HG02759 (cell line): Measurements from ENCODE around the gene AP2A2.

Source experiments
- ATAC-seq: cut with Tn5 transposase; IDR thresholded peaks from one replicate; pipeline ENCODE4 v1.9.1; 2021; ENCODE audit warnings: mild to moderate bottlenecking, moderate library complexity; ENCODE audit not compliant: unreplicated experiment

Gene AP2A2

DNA sequence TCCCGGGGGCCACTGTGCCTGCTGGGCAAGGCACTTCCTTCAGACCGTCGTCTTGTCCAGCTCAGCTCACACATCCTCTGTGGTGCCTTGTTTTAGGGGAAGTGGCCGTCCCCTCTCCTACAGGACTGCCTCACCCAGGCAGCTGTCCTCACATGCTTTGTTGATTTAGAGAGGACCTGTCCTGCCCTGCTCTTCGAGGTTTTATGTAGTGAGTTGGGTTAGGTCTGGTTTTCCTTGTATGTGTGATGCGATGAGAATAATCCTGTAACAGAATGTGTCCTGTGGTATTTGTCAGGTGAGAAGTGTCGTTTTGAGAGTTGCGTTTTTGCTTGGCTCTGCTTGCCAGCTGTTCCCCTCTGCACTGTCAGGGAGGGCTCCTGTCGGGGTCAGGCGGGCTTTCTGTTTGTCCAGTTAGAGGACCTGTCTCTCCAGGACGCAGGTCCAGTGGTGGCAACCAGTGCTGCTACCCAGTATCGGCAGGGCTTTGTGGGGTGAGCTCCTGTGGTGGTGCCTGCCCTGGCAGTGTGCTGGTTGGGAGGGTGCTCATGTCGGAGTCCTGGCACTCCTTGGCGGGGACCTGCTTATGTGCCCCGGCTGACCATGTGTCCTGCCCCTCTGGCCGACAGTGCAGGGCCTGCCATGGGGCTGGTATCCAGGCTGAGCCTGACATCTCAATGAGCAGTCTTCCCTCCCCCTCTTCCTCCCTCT lies 69.5 kb downstream of the AP2A2 start:
- ATAC-seq = no peak

DNA sequence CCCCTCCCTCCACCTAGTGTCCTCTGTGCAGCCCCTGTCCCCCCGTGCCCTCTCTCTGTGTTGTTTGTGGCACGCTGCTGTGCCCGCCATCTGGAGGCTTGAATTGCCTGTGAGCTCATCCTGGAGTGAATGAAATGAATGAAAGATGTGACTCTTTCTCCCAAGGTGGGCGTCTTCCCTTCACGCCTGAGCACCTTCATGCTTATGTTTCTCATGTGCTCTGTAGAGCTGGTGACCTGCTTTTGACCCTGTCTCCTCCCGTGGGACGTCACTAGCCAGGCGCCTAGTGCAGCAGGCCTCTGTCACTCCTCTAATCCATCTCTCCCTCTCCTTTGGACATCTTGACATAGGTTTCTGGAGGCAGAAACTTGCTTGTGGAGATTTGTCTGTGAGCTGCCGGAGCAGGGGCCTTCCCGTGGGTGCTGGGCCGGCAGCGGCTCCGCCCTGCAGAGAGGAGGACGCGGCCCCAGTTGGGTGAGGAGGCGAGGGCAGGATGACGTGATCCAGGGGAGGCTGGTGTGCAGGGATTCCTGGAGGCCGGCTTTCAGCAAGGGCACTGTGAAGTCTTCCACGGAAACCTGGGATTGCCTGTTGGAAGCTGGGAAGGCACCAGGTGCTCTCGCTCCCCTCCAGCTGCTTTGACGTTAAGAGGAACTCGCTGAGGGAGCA lies 70.2 kb downstream of the AP2A2 start:
- peak; percentile 74 for ATAC-seq

- no peak for ATAC-seq
Measured at GRCh38 chr11:996681-997080, 71.0 kb downstream of the AP2A2 start.

- no peak for ATAC-seq
Measured at GRCh38 chr11:997907-998306, 72.2 kb downstream of the AP2A2 start.

DNA sequence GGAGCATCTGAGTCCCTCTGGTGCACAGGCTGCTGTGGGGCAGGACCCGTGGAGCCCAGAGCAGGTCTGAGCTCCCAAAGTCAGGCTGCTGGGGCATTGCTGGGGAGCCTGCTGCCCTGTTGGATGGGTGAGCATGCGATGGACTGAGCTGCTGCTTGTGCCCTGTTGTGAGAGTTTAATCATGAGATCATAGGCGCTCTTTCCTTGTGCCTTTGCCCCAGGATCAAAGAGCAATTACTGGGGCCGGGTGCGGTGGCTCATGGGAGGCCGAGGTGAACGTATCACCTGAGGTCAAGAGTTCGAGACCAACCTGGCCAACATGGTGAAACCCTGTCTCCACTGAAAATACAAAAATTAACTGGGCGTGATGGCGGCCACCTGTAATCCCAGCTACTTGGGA lies 73.3 kb downstream of the AP2A2 start:
- no peak for ATAC-seq

DNA sequence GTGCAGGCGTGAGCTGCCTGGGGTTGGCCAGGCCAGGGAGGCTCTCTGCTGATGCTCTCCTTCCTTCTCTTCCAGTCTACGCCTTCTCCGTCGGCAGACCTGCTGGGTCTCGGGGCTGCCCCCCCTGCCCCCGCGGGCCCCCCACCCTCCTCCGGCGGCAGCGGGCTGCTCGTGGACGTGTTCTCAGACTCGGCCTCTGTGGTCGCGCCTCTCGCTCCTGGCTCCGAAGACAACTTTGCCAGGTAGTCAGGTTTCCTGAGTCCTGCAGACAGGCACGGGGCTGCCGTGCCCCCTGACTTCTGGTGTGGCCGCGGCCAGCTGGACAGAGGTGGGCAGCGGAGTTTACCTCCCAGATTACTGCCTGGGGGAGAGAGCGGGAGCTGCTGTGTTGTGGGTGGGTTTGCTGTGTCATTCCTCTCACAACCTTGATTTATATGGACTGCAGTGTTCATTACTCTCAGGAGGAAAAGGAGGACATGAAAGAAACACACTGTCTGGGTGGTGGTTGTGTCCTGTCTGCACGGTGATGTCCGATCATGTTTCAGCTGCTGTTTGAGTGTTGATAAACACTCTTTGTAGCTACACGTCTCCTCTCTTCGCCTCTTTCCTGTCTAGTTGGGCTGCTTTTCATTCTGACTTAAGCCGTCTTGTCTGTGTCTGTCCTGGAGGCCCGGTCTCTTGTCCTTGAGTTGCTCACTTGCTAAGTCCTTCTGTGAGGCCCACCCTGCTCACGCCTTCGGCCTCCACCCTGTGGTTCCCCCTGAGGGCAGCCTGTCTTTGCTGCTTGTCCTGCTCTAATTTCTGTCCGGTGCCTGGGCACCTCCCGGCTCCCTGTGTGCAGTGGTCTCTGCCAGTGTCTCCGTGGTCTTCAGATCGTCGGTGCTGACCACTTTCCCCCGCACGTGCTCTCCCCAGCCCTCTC lies 74.9 kb downstream of the AP2A2 start:
- no peak for ATAC-seq

GRCh38 chr11:1001617-1002405 lies 76.1 kb downstream of the AP2A2 start:
- no peak for ATAC-seq

DNA sequence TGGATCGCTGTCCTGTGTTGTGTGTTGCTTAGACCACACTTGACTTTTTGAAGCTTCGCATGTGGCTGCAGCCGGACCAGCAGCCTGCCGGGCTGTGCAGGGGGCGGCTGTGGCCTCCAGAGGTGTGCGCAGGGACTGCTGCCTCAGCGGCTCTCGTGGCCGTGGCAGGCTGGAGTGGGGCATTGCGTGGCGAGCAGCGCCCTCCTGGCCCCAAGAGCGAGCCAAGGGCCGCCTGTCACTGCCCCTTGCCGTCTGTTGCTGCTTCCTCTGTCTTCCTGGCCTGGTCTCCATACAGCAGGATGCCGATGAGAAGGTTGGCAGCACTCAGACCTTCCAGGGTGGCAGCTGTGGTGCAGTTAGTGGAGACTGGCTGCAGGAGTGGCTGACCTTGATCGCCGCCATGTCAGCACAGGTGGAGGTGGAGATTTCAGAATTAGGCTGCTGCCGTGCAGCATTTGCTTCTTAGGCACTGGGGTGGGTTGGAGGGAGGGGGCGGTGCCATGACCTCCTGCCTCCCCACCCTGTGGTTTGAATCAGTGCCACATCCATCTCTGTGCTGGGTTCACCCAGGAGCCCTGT lies 76.8 kb downstream of the AP2A2 start:
- ATAC-seq = no peak

DNA sequence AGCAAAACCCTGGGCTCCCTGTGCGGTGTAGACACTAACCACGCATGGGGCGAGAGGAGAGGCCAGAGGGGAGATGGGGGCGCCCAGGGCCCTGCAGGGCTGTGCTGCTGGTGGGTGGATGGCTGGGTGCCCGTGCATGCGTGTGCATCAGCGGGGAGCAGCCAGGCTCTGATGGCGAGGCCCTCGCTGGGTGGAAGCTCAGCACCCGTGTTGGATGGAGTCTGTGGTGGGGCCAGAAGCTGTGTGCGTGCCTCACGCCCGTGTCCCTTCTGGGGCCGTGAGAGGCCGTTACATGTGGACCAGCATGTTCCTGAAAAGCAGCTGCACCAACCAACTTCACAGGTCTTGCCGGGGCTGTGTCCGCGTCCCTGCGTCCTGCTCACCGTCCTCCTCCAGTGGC lies 77.5 kb downstream of the AP2A2 start:
- no peak for ATAC-seq

GRCh38 chr11:1005928-1006327 lies 80.3 kb downstream of the AP2A2 start:
- no peak for ATAC-seq

GRCh38 chr11:1006762-1007161 lies 81.1 kb downstream of the AP2A2 start:
- no peak for ATAC-seq

DNA sequence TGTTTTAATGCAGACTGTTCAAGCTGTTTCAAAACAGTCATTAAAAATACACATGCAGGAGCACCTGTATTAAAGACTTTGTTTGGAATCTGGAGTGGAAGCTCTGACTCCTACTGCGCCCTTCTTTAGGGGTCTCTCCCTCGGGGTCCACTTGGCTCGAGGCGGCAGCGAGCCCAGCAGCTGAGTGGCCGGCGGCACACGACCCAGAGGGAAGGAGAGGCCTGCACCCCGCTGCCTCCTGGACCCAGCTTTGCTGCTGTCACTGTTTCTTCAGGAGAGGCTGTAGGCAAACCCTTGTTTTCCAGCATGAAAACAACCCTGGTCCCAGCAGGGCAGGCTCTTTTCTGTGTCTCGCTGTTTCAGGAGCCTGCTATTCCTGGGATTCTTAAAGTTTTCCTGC lies 81.6 kb downstream of the AP2A2 start:
- no peak for ATAC-seq

DNA sequence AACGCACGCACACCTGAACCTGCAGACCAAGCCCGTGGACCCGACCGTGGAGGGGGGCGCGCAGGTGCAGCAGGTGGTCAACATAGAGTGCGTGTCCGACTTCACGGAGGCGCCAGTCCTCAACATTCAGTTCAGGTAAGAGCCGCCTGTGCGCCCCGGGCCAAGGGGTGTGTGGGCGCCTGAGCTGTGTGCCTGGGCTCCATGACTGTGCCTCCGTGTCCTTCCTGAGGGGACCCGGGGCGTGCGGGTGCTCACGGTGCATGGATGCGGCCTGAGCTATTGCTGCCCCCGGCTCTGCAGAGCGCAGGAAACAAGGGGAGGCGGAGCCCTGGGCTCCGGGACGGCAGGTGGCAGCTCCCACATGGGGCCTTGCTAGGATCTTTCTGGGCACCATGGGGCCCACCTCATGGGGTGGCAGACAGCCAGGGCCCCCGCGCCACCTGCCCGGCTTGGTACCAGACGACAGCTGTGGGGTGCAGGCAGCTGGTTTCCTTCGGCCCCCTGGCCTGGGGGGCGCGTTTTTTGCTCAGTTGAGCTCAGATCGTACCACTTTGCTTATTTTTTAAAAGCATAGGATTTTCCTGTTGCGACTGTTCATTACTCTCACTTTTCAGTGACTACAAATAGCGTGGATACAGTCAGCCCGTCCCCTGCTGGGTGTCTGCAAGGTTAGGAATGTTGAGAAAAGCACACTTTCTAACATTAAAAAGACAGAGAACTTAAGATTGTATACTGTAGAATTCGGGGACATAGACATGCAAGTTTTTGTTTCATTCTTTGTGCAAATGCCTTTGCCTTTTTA lies 82.5 kb downstream of the AP2A2 start:
- no peak for ATAC-seq

DNA sequence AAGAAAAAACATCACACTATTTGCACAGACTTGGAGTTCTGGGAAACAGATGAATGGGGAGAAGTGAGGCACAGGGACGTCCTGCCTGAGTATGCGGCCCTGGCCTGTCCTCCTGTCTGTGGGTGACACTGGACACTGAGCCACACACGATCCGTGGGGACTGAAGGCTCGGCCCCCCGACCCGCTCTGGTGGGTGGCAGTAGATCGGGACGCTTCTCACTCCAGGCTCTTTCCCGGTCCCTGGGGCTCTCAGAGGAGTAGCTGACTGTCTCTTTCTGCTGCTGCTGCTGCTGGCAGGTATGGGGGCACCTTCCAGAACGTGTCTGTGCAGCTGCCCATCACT lies 83.1 kb downstream of the AP2A2 start:
- no peak for ATAC-seq

DNA sequence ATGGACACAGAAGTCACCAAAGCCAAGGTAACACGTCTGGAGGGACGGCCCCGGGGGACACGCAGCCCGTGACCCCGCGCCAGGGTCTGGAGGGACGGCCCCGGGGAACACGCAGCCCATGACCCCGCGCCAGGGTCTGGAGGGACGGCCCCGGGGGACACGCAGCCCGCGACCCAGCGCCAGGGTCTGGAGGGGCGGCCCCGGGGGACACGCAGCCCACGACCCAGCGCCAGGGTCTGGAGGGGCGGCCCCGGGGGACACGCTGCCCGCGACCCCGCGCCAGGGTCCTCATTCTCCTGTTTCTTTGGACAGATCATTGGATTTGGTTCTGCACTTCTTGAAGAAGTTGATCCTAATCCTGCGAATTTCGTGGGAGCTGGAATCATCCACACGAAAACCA lies 83.7 kb downstream of the AP2A2 start:
- ATAC-seq = no peak

DNA sequence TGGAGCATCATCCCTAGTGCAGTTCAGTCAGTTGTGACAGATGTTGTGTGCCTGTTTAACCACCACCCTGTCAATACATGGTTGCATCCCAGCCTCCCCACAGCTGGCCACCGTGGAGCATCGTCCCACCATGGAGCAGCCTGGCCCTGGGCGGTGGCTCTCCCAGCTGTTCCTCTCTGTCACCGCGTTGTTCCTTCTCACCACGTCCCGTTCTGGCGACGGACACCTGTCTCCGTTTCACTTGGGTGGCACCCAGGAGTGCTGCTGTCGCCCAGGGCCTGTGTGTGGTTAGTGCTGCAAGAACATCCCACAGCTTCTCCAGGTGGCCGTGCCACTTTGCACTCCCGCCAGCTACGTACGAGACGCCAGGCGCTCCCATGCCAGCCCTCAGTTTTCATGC lies 84.3 kb downstream of the AP2A2 start:
- no peak for ATAC-seq

DNA sequence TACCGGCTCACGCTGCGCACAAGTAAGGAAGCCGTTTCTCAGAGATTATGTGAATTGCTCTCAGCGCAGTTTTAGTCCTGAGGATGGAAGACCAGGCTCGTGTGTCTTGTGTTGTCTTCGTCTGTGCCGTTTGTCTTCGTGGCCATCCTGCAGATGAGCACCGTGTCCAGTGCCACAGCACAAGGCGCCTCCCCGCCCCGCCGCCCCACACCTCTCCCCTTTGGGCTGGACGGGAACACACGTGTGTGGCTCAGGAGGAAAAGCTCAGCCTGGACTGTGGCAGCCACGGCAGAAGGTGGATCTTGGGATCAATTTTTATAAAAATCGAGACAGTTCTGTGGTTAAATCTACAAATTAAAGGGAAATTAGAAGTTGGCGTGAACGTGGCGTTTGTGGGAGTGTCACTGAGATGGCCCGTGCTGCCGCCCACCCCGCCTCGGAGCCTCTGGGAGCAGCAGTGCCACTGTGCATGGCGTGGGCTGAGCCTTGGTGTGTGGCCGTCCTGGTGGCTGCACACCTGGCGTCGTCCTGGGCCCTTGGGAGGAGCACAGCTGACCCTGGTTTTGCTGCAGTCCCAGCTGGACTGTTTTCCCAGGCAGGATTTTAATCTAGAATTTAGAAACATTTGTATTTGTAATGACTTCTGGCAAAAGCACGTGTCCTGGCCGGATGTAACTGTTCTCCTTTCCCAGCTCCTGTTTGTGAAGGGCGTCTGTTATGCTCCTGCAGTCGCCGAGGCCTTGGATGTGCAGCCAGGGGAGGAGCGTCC lies 85.1 kb downstream of the AP2A2 start:
- ATAC-seq = no peak

- ATAC-seq = no peak
Measured at GRCh38 chr11:1011320-1011698, 85.6 kb downstream of the AP2A2 start.

DNA sequence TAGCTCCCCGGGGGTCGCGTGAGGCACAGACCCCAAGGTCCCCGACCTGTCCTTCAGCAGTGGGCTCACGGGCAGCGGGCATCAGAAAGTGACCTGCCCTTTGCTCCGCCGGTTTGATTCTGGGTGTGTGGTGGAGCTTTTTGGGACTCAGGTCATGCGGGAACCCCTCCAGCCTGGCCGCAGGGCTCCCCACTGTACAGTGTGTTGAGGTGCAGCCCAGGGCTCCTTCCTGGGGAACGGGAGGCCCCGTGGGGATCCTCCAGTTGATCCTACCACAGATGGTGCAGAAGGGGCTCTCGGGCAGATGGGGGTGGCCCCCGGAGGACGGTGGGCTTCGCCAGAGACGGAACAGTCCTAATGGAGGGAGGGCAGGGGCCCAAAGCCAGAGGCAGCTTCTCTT lies 86.6 kb downstream of the AP2A2 start:
- ATAC-seq = no peak
